ENCODE data around the gene PKP1. TPM values are rescaled to one million over a fixed set of nuclear protein-coding genes. Genes with fewer than 3 reads are reported as not detected.

Gene PKP1
- total RNA-seq, 1 donor from 2014 or later: not detected

- peak; percentile 26 for DNase-seq (ENCODE audit: low spot score, unreplicated experiment)
- H3K4me1 Mint-ChIP-seq (ENCODE audit: low read depth): no peaks in the 10 kb centered on the region
- no peak overlapping the region for H3K4me3 Mint-ChIP-seq (ENCODE audit: low read depth)
- H3K27ac Mint-ChIP-seq: no peak overlapping the region
- peak; percentile 68 for TF ChIP-seq CTCF (IDR thresholded peaks at IDR 0.05; ENCODE audit: unreplicated experiment)
- peaks cover 29% of the 10 kb centered on the region for H3K27me3 Mint-ChIP-seq
- no peaks in the 10 kb centered on the region for H3K9me3 Mint-ChIP-seq (ENCODE audit: low read depth)
- H3K36me3 Mint-ChIP-seq (ENCODE audit: insufficient read depth): no peaks in the 10 kb centered on the region
These were observed 64.9 kb downstream of the PKP1 start for GRCh38 chr1:201348211-201348566.

- Mint-ChIP-seq H3K9me3 (ENCODE audit: low read depth) (no peaks in the 10 kb centered on the region), H3K27ac (no peak overlapping the region), H3K36me3 (ENCODE audit: insufficient read depth) (no peaks in the 10 kb centered on the region), H3K4me3 (ENCODE audit: low read depth) (no peak overlapping the region), H3K4me1 (ENCODE audit: low read depth) (no peaks in the 10 kb centered on the region), H3K27me3 (peaks cover 32% of the 10 kb centered on the region)
- DNase-seq (ENCODE audit: low spot score, unreplicated experiment): no peak
- TF ChIP-seq CTCF (IDR thresholded peaks at IDR 0.05; ENCODE audit: unreplicated experiment): no peak
These were observed 65.8 kb downstream of the PKP1 start for GRCh38 chr1:201349092-201349491.

- H3K9me3 Mint-ChIP-seq (ENCODE audit: low read depth): no peaks in the 10 kb centered on the region
These were observed 67.0 kb downstream of the PKP1 start for GRCh38 chr1:201350361-201350725.

DNA sequence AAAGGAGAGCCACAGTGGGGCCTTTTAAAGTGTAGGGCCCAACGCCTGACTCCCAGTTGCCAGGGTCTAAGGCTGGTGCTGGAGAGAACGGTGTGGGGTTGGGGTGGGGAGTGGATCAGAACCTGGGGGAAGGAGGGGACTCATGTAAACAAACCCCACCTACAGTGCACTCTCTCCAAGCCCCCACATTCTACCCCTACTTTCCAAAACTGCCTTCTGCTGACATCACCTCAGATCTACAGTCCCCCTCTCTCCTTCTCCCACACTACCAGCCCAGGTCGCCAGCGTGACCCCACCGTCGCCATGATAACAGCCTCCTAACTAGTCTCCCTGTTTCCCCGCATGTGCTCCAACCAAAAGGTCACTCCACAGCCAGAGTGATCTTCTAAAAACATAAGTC is 67.6 kb downstream of the PKP1 start:
- no peak overlapping the region for H3K27ac Mint-ChIP-seq
- no peaks in the 10 kb centered on the region for H3K9me3 Mint-ChIP-seq (ENCODE audit: low read depth)
- no peak for DNase-seq (ENCODE audit: low spot score, unreplicated experiment)
- TF ChIP-seq CTCF (IDR thresholded peaks at IDR 0.05; ENCODE audit: unreplicated experiment): no peak
- no peak overlapping the region for H3K4me3 Mint-ChIP-seq (ENCODE audit: low read depth)
- H3K36me3 Mint-ChIP-seq (ENCODE audit: insufficient read depth): no peaks in the 10 kb centered on the region
- no peaks in the 10 kb centered on the region for H3K4me1 Mint-ChIP-seq (ENCODE audit: low read depth)
- H3K27me3 Mint-ChIP-seq: peaks cover 39% of the 10 kb centered on the region

More at GRCh38 chr1:201350361-201350725, 67.0 kb downstream of the PKP1 start:
- Mint-ChIP-seq H3K27ac (no peak overlapping the region), H3K27me3 (peaks cover 34% of the 10 kb centered on the region), H3K36me3 (ENCODE audit: insufficient read depth) (no peaks in the 10 kb centered on the region), H3K4me1 (ENCODE audit: low read depth) (no peaks in the 10 kb centered on the region), H3K4me3 (ENCODE audit: low read depth) (no peak overlapping the region)
- no peak for DNase-seq (ENCODE audit: low spot score, unreplicated experiment)
- TF ChIP-seq CTCF (IDR thresholded peaks at IDR 0.05; ENCODE audit: unreplicated experiment): no peak

GRCh38 chr1:201351617-201352016 is 68.3 kb downstream of the PKP1 start:
- no peaks in the 10 kb centered on the region for H3K9me3 Mint-ChIP-seq (ENCODE audit: low read depth)
- no peak for TF ChIP-seq CTCF (IDR thresholded peaks at IDR 0.05; ENCODE audit: unreplicated experiment)
- no peaks in the 10 kb centered on the region for H3K4me1 Mint-ChIP-seq (ENCODE audit: low read depth)
- H3K36me3 Mint-ChIP-seq (ENCODE audit: insufficient read depth): no peaks in the 10 kb centered on the region
- H3K27ac Mint-ChIP-seq: no peak overlapping the region
- DNase-seq (ENCODE audit: low spot score, unreplicated experiment): no peak
- H3K27me3 Mint-ChIP-seq: peaks cover 37% of the 10 kb centered on the region
- H3K4me3 Mint-ChIP-seq (ENCODE audit: low read depth): no peak overlapping the region

Measured in progenitor cell of endocrine pancreas (in vitro differentiated cells).